Skeletal muscle satellite cell (primary cell): ENCODE data around the gene CITED4.

Experiments used
- H3K27me3 ChIP-seq: 2 replicates; pipeline ENCODE4 v1.7.0; 2013; ENCODE audit warnings: low read length; ENCODE audit not compliant: control insufficient read depth, insufficient read depth
- H3K36me3 ChIP-seq: 2 replicates; pipeline ENCODE4 v1.7.0; 2013; ENCODE audit warnings: mild to moderate bottlenecking, control low read depth, low read length; ENCODE audit not compliant: insufficient read depth
- H3K4me1 ChIP-seq: 2 replicates; pipeline ENCODE4 v1.7.0; 2013; ENCODE audit warnings: low read length; ENCODE audit not compliant: control insufficient read depth, insufficient read depth
- H3K4me2 ChIP-seq: 2 replicates; pipeline ENCODE4 v1.7.0; 2013; ENCODE audit warnings: mild to moderate bottlenecking, low read length
- H3K4me3 ChIP-seq: 2 replicates; pipeline ENCODE4 v1.7.0; 2013; ENCODE audit warnings: low read length
- H3K9ac ChIP-seq: 2 replicates; pipeline ENCODE4 v1.7.0; 2013; ENCODE audit warnings: mild to moderate bottlenecking, low read depth, low read length, moderate library complexity
- H3K9me3 ChIP-seq: replicated peaks from 2 replicates; pipeline ENCODE4 v1.7.0; 2013; ENCODE audit warnings: mild to moderate bottlenecking, control low read depth, low read length

CITED4 gene

DNA sequence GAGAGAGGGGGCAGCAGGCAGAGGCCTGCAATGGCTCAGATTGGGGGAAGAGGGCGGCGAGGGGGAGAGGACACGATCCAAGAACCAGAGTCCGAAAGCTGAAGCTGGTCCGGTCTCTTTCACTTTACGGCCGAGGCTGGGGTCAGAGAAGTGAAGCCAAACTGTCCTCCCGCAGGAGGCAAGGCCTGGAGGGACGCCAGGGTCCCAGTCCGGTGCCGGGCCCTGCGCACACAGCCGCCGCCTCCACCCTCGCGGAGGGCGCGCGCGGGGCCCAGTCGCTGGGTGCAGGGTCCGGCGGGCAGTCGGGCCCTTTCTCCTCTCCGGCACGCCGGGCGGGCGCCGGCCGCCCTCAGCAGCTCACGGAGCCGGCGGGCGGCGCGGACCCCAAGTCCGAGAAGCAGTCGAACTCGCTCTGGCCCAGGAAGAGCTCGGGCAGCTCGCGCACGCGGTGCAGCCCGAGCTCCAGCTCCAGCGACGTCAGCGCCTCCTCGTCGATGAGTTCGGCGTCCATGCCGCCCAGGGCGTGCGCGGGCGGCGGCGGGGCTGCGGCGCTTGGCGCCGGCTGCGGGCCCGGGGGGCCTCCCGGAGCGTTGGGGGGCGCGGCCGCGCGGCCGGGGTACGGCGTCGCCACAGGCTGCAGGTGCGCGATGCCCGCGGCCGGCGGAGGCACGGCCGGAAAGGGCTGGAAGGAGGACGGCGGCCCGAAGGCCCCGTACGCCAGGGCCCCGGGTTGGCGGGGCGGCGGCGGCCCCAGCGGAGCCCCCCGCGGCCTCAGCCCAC, 749 bp downstream of the CITED4 start:
- Histone ChIP-seq H3K4me3 (peak overlapping the region; percentile 84), H3K4me1 (peaks cover 25% of the 10 kb centered on the region), H3K27me3 (no peaks in the 10 kb centered on the region), H3K36me3 (no peaks in the 10 kb centered on the region), H3K9ac (peak overlapping the region; percentile 83), H3K9me3 (no peaks in the 10 kb centered on the region), H3K4me2 (peak overlapping the region; percentile 88)

DNA sequence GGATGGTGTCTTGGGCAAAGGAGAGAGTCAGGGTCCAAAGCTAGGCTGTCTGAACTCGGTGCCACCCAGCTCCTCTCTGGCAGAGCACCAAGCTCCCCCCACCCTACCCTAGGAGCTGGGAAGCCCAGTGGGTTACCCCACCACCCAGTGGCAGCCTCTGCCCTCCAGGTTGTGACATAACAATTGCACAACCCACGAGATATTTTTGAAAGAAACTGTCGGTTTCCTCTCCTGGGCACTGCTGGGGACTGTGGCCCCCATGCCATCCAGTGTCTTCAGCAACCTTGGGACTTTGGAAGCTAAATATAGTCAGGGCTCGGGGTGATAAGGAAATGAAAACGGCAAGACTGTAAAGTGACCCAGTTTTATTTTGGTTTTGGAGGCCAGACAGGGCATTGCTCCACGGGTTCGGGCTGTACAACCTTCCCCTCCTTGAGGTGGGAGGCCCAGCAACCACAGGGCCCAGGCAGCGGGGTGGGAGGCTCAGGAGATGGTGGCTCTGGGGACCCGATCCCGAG, 1.4 kb downstream of the CITED4 start:
- peak overlapping the region; percentile 84 for H3K4me3 ChIP-seq
- H3K36me3 ChIP-seq, result no peaks in the 10 kb centered on the region
- peaks cover 20% of the 10 kb centered on the region for H3K4me1 ChIP-seq
- H3K27me3 ChIP-seq, result no peaks in the 10 kb centered on the region
- peak overlapping the region; percentile 83 for H3K9ac ChIP-seq
- H3K4me2 ChIP-seq, result peak overlapping the region; percentile 88
- H3K9me3 ChIP-seq, result no peaks in the 10 kb centered on the region

DNA sequence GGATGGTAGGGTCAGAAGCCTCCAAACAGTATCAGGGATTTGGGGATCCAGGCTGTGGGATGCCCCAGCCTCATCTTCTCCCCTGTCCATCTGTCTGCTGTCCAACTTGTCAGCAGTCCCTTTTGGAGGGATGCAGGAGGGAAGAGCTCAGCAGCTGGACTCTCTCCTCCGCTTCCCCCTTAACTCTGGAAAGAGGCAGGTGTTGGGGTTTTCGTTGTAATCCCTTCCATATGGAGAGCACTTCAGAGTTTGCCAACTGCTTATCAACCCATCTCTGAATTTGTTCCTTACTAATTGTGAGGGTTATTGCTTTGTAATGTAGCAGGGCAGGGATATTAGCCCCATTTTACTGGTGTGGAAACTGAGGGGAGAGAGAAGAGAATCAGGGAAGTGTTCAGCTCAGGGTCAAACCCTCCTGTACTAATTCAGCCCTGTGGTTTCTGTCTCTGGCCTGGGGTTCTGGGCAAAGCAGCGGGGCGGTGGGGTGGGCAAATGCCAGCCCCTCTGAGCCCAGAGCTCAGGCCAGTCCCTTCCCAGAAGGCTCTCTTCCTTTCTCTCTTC, 3.2 kb downstream of the CITED4 start:
- Histone ChIP-seq H3K9me3 (no peaks in the 10 kb centered on the region), H3K27me3 (no peaks in the 10 kb centered on the region), H3K4me3 (no peak overlapping the region), H3K9ac (no peak overlapping the region), H3K4me2 (no peak overlapping the region), H3K36me3 (no peaks in the 10 kb centered on the region), H3K4me1 (peaks cover 20% of the 10 kb centered on the region)

DNA sequence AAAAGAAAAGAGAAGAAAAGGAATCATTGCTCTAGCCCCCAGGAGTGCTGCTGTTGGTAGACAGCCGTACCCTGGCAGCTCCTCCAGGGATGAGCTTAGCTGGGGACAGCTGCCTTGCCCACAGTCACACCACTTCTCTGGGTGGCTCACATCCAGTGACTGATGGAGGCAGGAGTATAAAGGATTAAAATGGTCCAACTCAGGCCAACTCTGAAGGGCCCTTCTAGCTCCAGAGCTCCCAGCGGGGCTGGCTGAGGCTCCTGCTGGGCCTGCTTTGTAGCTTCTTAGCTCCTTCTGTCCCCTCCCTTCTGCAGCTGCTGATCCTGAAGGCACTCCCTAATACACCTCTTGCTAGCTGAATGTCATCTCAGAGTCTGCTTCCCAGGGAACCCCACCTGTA, 4.4 kb downstream of the CITED4 start:
- H3K36me3 ChIP-seq, result no peaks in the 10 kb centered on the region
- no peaks in the 10 kb centered on the region for H3K9me3 ChIP-seq
- peaks cover 15% of the 10 kb centered on the region for H3K4me1 ChIP-seq
- no peak overlapping the region for H3K4me3 ChIP-seq
- no peak overlapping the region for H3K9ac ChIP-seq
- no peaks in the 10 kb centered on the region for H3K27me3 ChIP-seq
- H3K4me2 ChIP-seq, result no peak overlapping the region

GRCh38 chr1:40856656-40857302, 5.4 kb downstream of the CITED4 start:
- Histone ChIP-seq H3K9ac (no peak overlapping the region), H3K4me3 (no peak overlapping the region), H3K36me3 (no peaks in the 10 kb centered on the region), H3K27me3 (no peaks in the 10 kb centered on the region), H3K4me1 (peaks cover 12% of the 10 kb centered on the region), H3K4me2 (no peak overlapping the region), H3K9me3 (no peaks in the 10 kb centered on the region)

- Histone ChIP-seq H3K9ac (no peak overlapping the region), H3K4me3 (no peak overlapping the region), H3K4me2 (no peak overlapping the region), H3K9me3 (no peaks in the 10 kb centered on the region), H3K36me3 (no peaks in the 10 kb centered on the region), H3K27me3 (no peaks in the 10 kb centered on the region), H3K4me1 (peaks cover 10% of the 10 kb centered on the region)
These were observed 6.0 kb downstream of the CITED4 start for GRCh38 chr1:40856116-40856515.

DNA sequence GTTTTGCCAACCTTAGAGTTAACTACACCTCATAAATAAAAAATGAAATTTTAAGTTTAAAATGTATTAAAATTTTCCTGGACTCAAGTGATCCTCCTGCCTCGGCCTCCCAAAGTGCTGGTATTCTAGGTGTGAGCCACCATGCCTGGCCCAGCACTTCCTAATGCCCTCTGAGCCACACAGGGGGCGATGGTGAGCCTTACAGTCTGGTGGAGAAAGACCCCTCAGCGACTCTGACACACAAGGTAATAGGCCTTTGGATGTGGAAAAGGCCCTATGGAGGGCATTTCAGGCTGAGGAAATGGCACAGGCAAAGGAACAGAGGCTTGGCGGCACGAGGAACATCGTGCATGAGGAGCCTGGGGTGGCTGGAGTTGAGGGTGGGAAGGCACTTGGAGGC, 6.7 kb downstream of the CITED4 start:
- H3K4me3 ChIP-seq, result no peak overlapping the region
- no peak overlapping the region for H3K4me2 ChIP-seq
- H3K9me3 ChIP-seq, result no peaks in the 10 kb centered on the region
- no peak overlapping the region for H3K9ac ChIP-seq
- H3K27me3 ChIP-seq, result no peaks in the 10 kb centered on the region
- peaks cover 4% of the 10 kb centered on the region for H3K4me1 ChIP-seq
- no peaks in the 10 kb centered on the region for H3K36me3 ChIP-seq

GRCh38 chr1:40853885-40854170, 8.3 kb downstream of the CITED4 start:
- Histone ChIP-seq H3K9me3 (no peaks in the 10 kb centered on the region), H3K36me3 (no peaks in the 10 kb centered on the region), H3K4me1 (no peaks in the 10 kb centered on the region), H3K4me3 (no peak overlapping the region), H3K9ac (no peak overlapping the region), H3K4me2 (no peak overlapping the region), H3K27me3 (no peaks in the 10 kb centered on the region)

DNA sequence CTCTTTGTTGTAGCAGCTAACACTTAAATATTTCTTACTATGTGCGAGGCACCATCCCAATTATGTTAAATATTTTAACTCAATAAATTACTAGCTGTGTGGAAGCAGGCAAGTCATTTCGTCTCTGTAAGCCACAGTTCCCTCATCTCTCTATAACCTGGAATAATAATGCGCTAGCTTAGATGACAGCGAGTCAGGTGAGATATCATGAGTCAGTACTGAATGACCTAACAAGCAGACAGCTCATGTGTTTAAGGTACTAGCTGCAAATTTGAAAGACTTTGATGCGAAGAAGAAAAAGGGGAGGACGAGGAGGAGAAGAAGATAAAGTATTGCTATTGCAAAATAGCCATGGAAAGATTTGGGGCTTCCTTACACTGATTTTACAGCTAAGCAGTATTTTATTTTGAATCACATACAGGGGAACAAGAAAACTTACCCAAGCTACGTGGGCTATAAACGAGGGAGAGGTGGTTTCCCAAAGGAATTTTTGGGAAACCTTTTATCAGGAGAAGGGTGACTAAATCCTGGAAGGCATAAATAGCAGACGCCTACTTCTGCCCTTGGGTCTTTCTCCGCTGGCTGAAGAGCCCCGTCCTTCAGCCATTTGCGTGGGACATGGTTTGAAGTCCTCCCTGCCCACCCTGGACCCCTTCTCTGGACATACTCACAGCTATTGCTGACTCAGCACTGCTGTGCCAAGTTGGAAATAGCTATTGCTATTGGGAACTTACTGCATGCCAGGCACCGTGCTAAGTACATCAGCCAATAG, 8.9 kb downstream of the CITED4 start:
- no peaks in the 10 kb centered on the region for H3K4me1 ChIP-seq
- H3K9me3 ChIP-seq, result no peaks in the 10 kb centered on the region
- H3K27me3 ChIP-seq, result no peaks in the 10 kb centered on the region
- no peaks in the 10 kb centered on the region for H3K36me3 ChIP-seq
- H3K4me3 ChIP-seq, result no peak overlapping the region
- H3K9ac ChIP-seq, result no peak overlapping the region
- H3K4me2 ChIP-seq, result no peak overlapping the region

DNA sequence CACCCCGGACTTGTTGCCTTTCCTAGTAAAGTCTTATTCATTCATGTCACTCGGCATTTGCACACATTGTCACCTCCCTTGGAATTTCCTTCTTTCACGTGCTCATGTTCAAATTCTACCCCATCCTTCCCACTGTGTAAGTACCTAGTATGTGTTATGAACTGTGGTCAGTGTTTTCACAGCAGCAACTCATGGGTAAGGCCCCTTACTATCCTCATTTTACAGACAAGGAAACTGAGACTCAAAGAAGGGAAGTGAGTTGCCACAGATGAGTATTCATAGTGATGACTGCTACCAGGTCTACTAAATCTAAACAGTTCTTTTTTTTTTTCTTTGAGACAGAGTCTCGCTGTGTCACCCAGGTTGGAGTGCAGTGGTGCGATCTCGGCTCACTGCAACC, 10.5 kb downstream of the CITED4 start:
- Histone ChIP-seq H3K36me3 (no peaks in the 10 kb centered on the region), H3K9ac (no peak overlapping the region), H3K4me1 (no peaks in the 10 kb centered on the region), H3K4me3 (no peak overlapping the region), H3K4me2 (no peak overlapping the region), H3K9me3 (no peaks in the 10 kb centered on the region), H3K27me3 (peaks cover 7% of the 10 kb centered on the region)

GRCh38 chr1:40849801-40850592, 12.2 kb downstream of the CITED4 start:
- Histone ChIP-seq H3K36me3 (no peaks in the 10 kb centered on the region), H3K4me2 (no peak overlapping the region), H3K9me3 (no peaks in the 10 kb centered on the region), H3K27me3 (peaks cover 9% of the 10 kb centered on the region), H3K4me1 (no peaks in the 10 kb centered on the region), H3K4me3 (no peak overlapping the region), H3K9ac (no peak overlapping the region)
